Measurements from ENCODE around the gene CCDC102A.

CCDC102A gene

GRCh38 chr16:57559072-57559790 is 22.9 kb upstream of the CCDC102A start (continued):
- no peak for TF ChIP-seq ZSCAN5A (tag by site-specific recombination; IDR thresholded peaks at IDR 0.05)
- TF ChIP-seq KLF10 (tag by site-specific recombination; IDR thresholded peaks at IDR 0.05), result no peak
- no peak for TF ChIP-seq ZNF747 (tag by site-specific recombination; IDR thresholded peaks at IDR 0.05)
- no peak for TF ChIP-seq ZNF571 (tag by site-specific recombination; IDR thresholded peaks at IDR 0.05)
- TF ChIP-seq ZNF529 (tag by site-specific recombination; IDR thresholded peaks at IDR 0.05; ENCODE audit: insufficient replicate concordance), result no peak
- TF ChIP-seq ZNF433 (tag by site-specific recombination; IDR thresholded peaks at IDR 0.05; ENCODE audit: low read depth), result no peak
- no peak for TF ChIP-seq ZNF274 (IDR thresholded peaks at IDR 0.05; ENCODE audit: low read length)
- TF ChIP-seq ZNF274 (tag by site-specific recombination; IDR thresholded peaks at IDR 0.05; ENCODE audit: borderline replicate concordance), result no peak
- TF ChIP-seq ZFP37 (tag by site-specific recombination; IDR thresholded peaks at IDR 0.05), result no peak

- Histone ChIP-seq H3K4me1 (ENCODE audit: control insufficient read depth, insufficient read depth, low read length) (no peaks in the 10 kb centered on the region), H3K9me3 (ENCODE audit: control insufficient read depth, insufficient read depth, low read depth, low read length) (no peaks in the 10 kb centered on the region), H3K27ac (ENCODE audit: extremely low read depth, low read depth, low read length) (no peak overlapping the region), H3K4me3 (ENCODE audit: low read depth, low read length) (no peak overlapping the region), H3K36me3 (ENCODE audit: control insufficient read depth in 2 of 2, insufficient read depth in 1 of 2, low read length in 2 of 2) (no peaks in the 10 kb centered on the region)
- CTCF ChIA-PET, result interaction anchor here (1.0 to 1.6 kb wide), 2 partner anchors 20 to 92 kb away, joined by 3 to 4 read pairs; no protein-coding TSS in a partner anchor
- TF ChIP-seq ZNF302 (tag by site-specific recombination; IDR thresholded peaks at IDR 0.05; ENCODE audit: low read depth), result no peak
- no peak for TF ChIP-seq ZSCAN16 (tag by site-specific recombination; IDR thresholded peaks at IDR 0.05)
- TF ChIP-seq ZNF26 (tag by site-specific recombination; IDR thresholded peaks at IDR 0.05), result no peak
- TF ChIP-seq ZNF202 (tag by site-specific recombination; IDR thresholded peaks at IDR 0.05; ENCODE audit: borderline replicate concordance), result no peak
- POLR2A ChIA-PET, result no interaction called here
Measured at GRCh38 chr16:57556941-57557541, 20.7 kb upstream of the CCDC102A start.

- ChIA-PET CTCF (interaction anchor here (0.7 to 1.0 kb wide), 2 partner anchors 93 to 784 kb away, joined by 3 read pairs; no protein-coding TSS in a partner anchor), POLR2A (no interaction called here)
- Histone ChIP-seq H3K36me3 (ENCODE audit: control insufficient read depth in 2 of 2, insufficient read depth in 1 of 2, low read length in 2 of 2) (no peaks in the 10 kb centered on the region), H3K4me3 (ENCODE audit: low read depth, low read length) (no peak overlapping the region), H3K4me1 (ENCODE audit: control insufficient read depth, insufficient read depth, low read length) (no peaks in the 10 kb centered on the region), H3K9me3 (ENCODE audit: control insufficient read depth, insufficient read depth, low read depth, low read length) (no peaks in the 10 kb centered on the region), H3K27ac (ENCODE audit: extremely low read depth, low read depth, low read length) (no peak overlapping the region)
- TF ChIP-seq GFI1B (tag by site-specific recombination; IDR thresholded peaks at IDR 0.05) (no peak), ZNF426 (tag by site-specific recombination; IDR thresholded peaks at IDR 0.05) (no peak), YY1 (tag by site-specific recombination; IDR thresholded peaks at IDR 0.05) (no peak), ZNF621 (tag by site-specific recombination; IDR thresholded peaks at IDR 0.05) (no peak), ZNF518A (tag by site-specific recombination; conservative IDR thresholded peaks at IDR 0.05; ENCODE audit: low read depth) (no peak), PATZ1 (tag by site-specific recombination; IDR thresholded peaks at IDR 0.05) (no peak), PRDM6 (tag by site-specific recombination; IDR thresholded peaks at IDR 0.05) (no peak), ZBTB17 (tag by site-specific recombination; IDR thresholded peaks at IDR 0.05) (no peak)
Measured at GRCh38 chr16:57555831-57556230, 19.5 kb upstream of the CCDC102A start.

Measured in HEK293 (cell line).